HFFc6 (cell line): ENCODE results near the gene UGT1A7. TPM values are rescaled to one million over a fixed set of nuclear protein-coding genes. Genes with fewer than 3 reads are reported as not detected.
"Not testable (repeated sequence)": the region's sequence is repeated elsewhere in the genome, so short reads cannot be mapped to it uniquely, and the experiment has no call there.

ENCODE experiments used
- DNase-seq: peaks from one replicate; pipeline ENCODE4 v3.0.0-alpha.2; 2018
- H3K27ac Mint-ChIP-seq: 2 replicates; pipeline ENCODE4 v1.8.0; 2020; ENCODE audit warnings: mild to moderate bottlenecking, mixed read lengths
- H3K27me3 Mint-ChIP-seq: 2 replicates; pipeline ENCODE4 v1.8.0; 2021; ENCODE audit warnings: mild to moderate bottlenecking, moderate library complexity, mixed read lengths; ENCODE audit not compliant: insufficient read depth
- H3K36me3 Mint-ChIP-seq: 2 replicates; pipeline ENCODE4 v1.8.0; 2021; ENCODE audit warnings: low read depth, mixed read lengths
- H3K4me1 Mint-ChIP-seq: 2 replicates; pipeline ENCODE4 v1.8.0; 2020; ENCODE audit warnings: low read depth, mixed read lengths
- H3K4me3 Mint-ChIP-seq: 2 replicates; pipeline ENCODE4 v1.8.0; 2020; ENCODE audit warnings: mild to moderate bottlenecking, moderate library complexity, mixed read lengths
- H3K9me3 Mint-ChIP-seq: 2 replicates; pipeline ENCODE4 v1.8.0; 2020; ENCODE audit warnings: mild to moderate bottlenecking, mixed read lengths
- total RNA-seq, 6 experiments: library from RNA; stranded (reverse); fragmentation: NEBNext Ultra II Directional; extraction: Animal tissue kit (Norgen Biotek cat#: 25700); gene quantifications; 2 replicates in 1 of 6; 3 replicates in 5 of 6; pipeline ENCODE4 v1.2.3, GENCODE V29; 2021
- TF ChIP-seq, protein P1 (sequence below): fragments of 200-600 bp; sonication (generic); IDR thresholded peaks from 2 replicates; pipeline ENCODE4 v1.5.0; 2021; ENCODE audit warnings: antibody characterized with exemption, mild to moderate bottlenecking

The UGT1A7 gene
- total RNA-seq, 6 experiments from 2014 or later = not detected

GRCh38 chr2:233712611-233713261, 31.0 kb downstream of the UGT1A7 start, which contains the start of gene UGT1A5:
Gene UGT1A5, plus strand, starts transcription at chr2:233712907. Its CDS starts 85 bp downstream, at chr2:233712992.
- TF ChIP-seq, protein P1, sequence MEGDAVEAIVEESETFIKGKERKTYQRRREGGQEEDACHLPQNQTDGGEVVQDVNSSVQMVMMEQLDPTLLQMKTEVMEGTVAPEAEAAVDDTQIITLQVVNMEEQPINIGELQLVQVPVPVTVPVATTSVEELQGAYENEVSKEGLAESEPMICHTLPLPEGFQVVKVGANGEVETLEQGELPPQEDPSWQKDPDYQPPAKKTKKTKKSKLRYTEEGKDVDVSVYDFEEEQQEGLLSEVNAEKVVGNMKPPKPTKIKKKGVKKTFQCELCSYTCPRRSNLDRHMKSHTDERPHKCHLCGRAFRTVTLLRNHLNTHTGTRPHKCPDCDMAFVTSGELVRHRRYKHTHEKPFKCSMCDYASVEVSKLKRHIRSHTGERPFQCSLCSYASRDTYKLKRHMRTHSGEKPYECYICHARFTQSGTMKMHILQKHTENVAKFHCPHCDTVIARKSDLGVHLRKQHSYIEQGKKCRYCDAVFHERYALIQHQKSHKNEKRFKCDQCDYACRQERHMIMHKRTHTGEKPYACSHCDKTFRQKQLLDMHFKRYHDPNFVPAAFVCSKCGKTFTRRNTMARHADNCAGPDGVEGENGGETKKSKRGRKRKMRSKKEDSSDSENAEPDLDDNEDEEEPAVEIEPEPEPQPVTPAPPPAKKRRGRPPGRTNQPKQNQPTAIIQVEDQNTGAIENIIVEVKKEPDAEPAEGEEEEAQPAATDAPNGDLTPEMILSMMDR = no peak
- no peaks in the 10 kb centered on the region for H3K36me3 Mint-ChIP-seq
- peaks cover 7% of the 10 kb centered on the region for H3K27me3 Mint-ChIP-seq
- no peak for DNase-seq
- H3K27ac Mint-ChIP-seq = no peak within 1 kb of the TSS
- H3K9me3 Mint-ChIP-seq = no peaks in the 10 kb centered on the region
- no peak within 1 kb of the TSS for H3K4me3 Mint-ChIP-seq
- peaks cover 6% of the 10 kb centered on the region; the same call in 1 of the 2 replicates for H3K4me1 Mint-ChIP-seq

GRCh38 chr2:233713262-233713615, 31.5 kb downstream of the UGT1A7 start:
- H3K4me1 Mint-ChIP-seq = peaks cover 2% of the 10 kb centered on the region; the same call in 1 of the 2 replicates
- H3K4me3 Mint-ChIP-seq = no peak overlapping the region
- H3K9me3 Mint-ChIP-seq = no peaks in the 10 kb centered on the region
- H3K36me3 Mint-ChIP-seq = no peaks in the 10 kb centered on the region
- no peak for DNase-seq
- no peak overlapping the region for H3K27ac Mint-ChIP-seq
- peaks cover 7% of the 10 kb centered on the region for H3K27me3 Mint-ChIP-seq
- TF ChIP-seq, protein P1 = no peak

- peaks cover 7% of the 10 kb centered on the region for H3K27me3 Mint-ChIP-seq
- no peak for DNase-seq
- no peaks in the 10 kb centered on the region for H3K9me3 Mint-ChIP-seq
- H3K4me3 Mint-ChIP-seq = no peak overlapping the region
- H3K4me1 Mint-ChIP-seq = no peaks in the 10 kb centered on the region
- no peaks in the 10 kb centered on the region for H3K36me3 Mint-ChIP-seq
- H3K27ac Mint-ChIP-seq = no peak overlapping the region
- TF ChIP-seq, protein P1 = no peak
Measured at GRCh38 chr2:233714121-233714520, 32.4 kb downstream of the UGT1A7 start.

- Mint-ChIP-seq H3K36me3 (no peaks in the 10 kb centered on the region), H3K27me3 (peaks cover 10% of the 10 kb centered on the region), H3K4me1 (no peaks in the 10 kb centered on the region), H3K4me3 (no peak within 1 kb of the TSS), H3K9me3 (no peaks in the 10 kb centered on the region), H3K27ac (no peak within 1 kb of the TSS)
- no peak for DNase-seq
- TF ChIP-seq, protein P1 = no peak
Measured at GRCh38 chr2:233718552-233718951, 36.9 kb downstream of the UGT1A7 start, which contains the start of gene UGT1A4. Gene UGT1A4, plus strand, starts transcription at chr2:233718736. Its CDS starts 85 bp downstream, at chr2:233718821.

DNA sequence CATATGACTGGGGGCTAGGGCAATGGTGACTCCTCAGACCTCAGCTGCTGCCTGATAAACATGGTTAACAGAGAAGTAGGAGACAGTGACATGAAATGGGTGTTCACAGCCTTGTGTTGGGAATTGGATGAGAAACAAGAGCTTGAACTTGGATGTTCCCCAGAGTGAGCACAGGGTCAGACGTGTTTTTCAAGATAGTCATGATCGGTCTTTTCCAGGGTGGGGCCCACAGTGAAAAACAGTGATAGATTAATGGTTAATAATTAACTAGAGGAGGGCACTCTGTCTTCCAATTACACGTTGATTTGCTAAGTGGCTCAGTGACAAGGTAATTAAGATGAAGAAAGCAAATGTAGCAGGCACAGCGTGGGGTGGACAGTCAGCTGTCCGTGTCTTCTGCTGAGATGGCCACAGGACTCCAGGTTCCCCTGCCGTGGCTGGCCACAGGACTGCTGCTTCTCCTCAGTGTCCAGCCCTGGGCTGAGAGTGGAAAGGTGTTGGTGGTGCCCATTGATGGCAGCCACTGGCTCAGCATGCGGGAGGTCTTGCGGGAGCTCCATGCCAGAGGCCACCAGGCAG, 47.1 kb downstream of the UGT1A7 start, which contains the start of gene UGT1A3:
Gene UGT1A3, plus strand, starts transcription at position 320 of the 579 bp plus-strand sequence. Its CDS starts 85 bp downstream, at position 405.
- Mint-ChIP-seq H3K4me1 (no peaks in the 10 kb centered on the region), H3K27ac (no peak within 1 kb of the TSS), H3K9me3 (peaks cover 4% of the 10 kb centered on the region), H3K27me3 (no peaks in the 10 kb centered on the region; the same call in 1 of the 2 replicates), H3K4me3 (no peak within 1 kb of the TSS), H3K36me3 (no peaks in the 10 kb centered on the region)
- no peak for DNase-seq
- TF ChIP-seq, protein P1 = no peak

- not testable (repeated sequence) for H3K4me1 Mint-ChIP-seq, H3K27me3 Mint-ChIP-seq, H3K9me3 Mint-ChIP-seq, H3K27ac Mint-ChIP-seq, H3K36me3 Mint-ChIP-seq, DNase-seq, H3K4me3 Mint-ChIP-seq
Measured at GRCh38 chr2:233736868-233737653, 55.4 kb downstream of the UGT1A7 start.
